GM18498 (cell line): ENCODE measurements around the gene SYT2.
"Not testable (repeated sequence)": the region's sequence is repeated elsewhere in the genome, so short reads cannot be mapped to it uniquely, and the experiment has no call there.

Source experiments
- ATAC-seq: cut with Tn5 transposase; IDR thresholded peaks from one replicate; pipeline ENCODE4 v1.9.1; 2021; ENCODE audit warnings: mild to moderate bottlenecking, moderate library complexity; ENCODE audit not compliant: unreplicated experiment

The SYT2 gene

GRCh38 chr1:202625416-202626360, 84.6 kb downstream of the SYT2 start:
- ATAC-seq, result peak; percentile 53

GRCh38 chr1:202624781-202625108, 85.5 kb downstream of the SYT2 start:
- ATAC-seq, result no peak

- ATAC-seq, result no peak
These were observed 86.0 kb downstream of the SYT2 start for GRCh38 chr1:202624088-202624780.

GRCh38 chr1:202623476-202623875, 86.8 kb downstream of the SYT2 start:
- not testable (repeated sequence) for ATAC-seq

- ATAC-seq, result no peak
These were observed 87.2 kb downstream of the SYT2 start for GRCh38 chr1:202623075-202623474.

GRCh38 chr1:202622388-202622787, 87.9 kb downstream of the SYT2 start:
- no peak for ATAC-seq

- no peak for ATAC-seq
These were observed 88.8 kb downstream of the SYT2 start for GRCh38 chr1:202621446-202621845.

GRCh38 chr1:202620036-202620435, 90.2 kb downstream of the SYT2 start:
- not testable (repeated sequence) for ATAC-seq

GRCh38 chr1:202619505-202619904, 90.7 kb downstream of the SYT2 start:
- ATAC-seq, result no peak

- ATAC-seq, result not testable (repeated sequence)
These were observed 91.2 kb downstream of the SYT2 start for GRCh38 chr1:202619012-202619411.

GRCh38 chr1:202616355-202616915, 93.8 kb downstream of the SYT2 start:
- peak; percentile 30 for ATAC-seq

GRCh38 chr1:202615501-202616354, 94.5 kb downstream of the SYT2 start:
- peak; percentile 74 for ATAC-seq

GRCh38 chr1:202615208-202615500, 95.1 kb downstream of the SYT2 start:
- ATAC-seq, result not testable (repeated sequence)

GRCh38 chr1:202614363-202615207, 95.7 kb downstream of the SYT2 start:
- not testable (repeated sequence) for ATAC-seq

- no peak for ATAC-seq
These were observed 96.7 kb downstream of the SYT2 start for GRCh38 chr1:202613571-202613970.

- ATAC-seq, result not testable (repeated sequence)
These were observed 98.2 kb downstream of the SYT2 start for GRCh38 chr1:202612036-202612435.

- no peak for ATAC-seq
These were observed 104.7 kb downstream of the SYT2 start for GRCh38 chr1:202605515-202605914.

GRCh38 chr1:202603435-202603834, 106.8 kb downstream of the SYT2 start:
- no peak for ATAC-seq

- ATAC-seq, result no peak
These were observed 109.7 kb downstream of the SYT2 start for GRCh38 chr1:202600432-202601041.
